GM21529 (cell line): ENCODE results near the gene MAGEB16.

Experiments used
- ATAC-seq: cut with Tn5 transposase; IDR thresholded peaks from one replicate; pipeline ENCODE4 v1.9.1; 2021; ENCODE audit not compliant: unreplicated experiment

The MAGEB16 gene

GRCh38 chrX:35798042-35798441, at the start of gene MAGEB16:
Gene MAGEB16, plus strand, starts transcription at chrX:35798342. Its CDS starts 3,855 bp downstream, at chrX:35802197.
- ATAC-seq: no peak

GRCh38 chrX:35773958-35774564, 24.1 kb upstream of the MAGEB16 start:
- no peak for ATAC-seq

- no peak for ATAC-seq
Measured at GRCh38 chrX:35785075-35785474, 13.1 kb upstream of the MAGEB16 start.

GRCh38 chrX:35786271-35786670, 11.9 kb upstream of the MAGEB16 start:
- ATAC-seq: no peak

GRCh38 chrX:35787867-35788266, 10.3 kb upstream of the MAGEB16 start:
- ATAC-seq: no peak

GRCh38 chrX:35800474-35800873, 2.3 kb downstream of the MAGEB16 start:
- ATAC-seq: no peak

- ATAC-seq: no peak
Measured at GRCh38 chrX:35809781-35810180, 11.6 kb downstream of the MAGEB16 start.

- no peak for ATAC-seq
Measured at GRCh38 chrX:35819241-35819640, 21.1 kb downstream of the MAGEB16 start.

GRCh38 chrX:35826503-35826902, 28.4 kb downstream of the MAGEB16 start:
- no peak for ATAC-seq

GRCh38 chrX:35829501-35829900, 31.4 kb downstream of the MAGEB16 start:
- no peak for ATAC-seq

- ATAC-seq: no peak
Measured at GRCh38 chrX:35841872-35842271, 43.7 kb downstream of the MAGEB16 start.

GRCh38 chrX:35842674-35843073, 44.5 kb downstream of the MAGEB16 start:
- no peak for ATAC-seq

- ATAC-seq: no peak
Measured at GRCh38 chrX:35847736-35848135, 49.6 kb downstream of the MAGEB16 start.
